Lung (tissue), 12 donors: Measurements from ENCODE around the gene NXN. TPM values are rescaled to one million over a fixed set of nuclear protein-coding genes. Genes with fewer than 3 reads are reported as not detected.
"Not testable (repeated sequence)": the region's sequence is repeated elsewhere in the genome, so short reads cannot be mapped to it uniquely, and the experiment has no call there.

Experiments
- ATAC-seq: fragments of 200-7000 bp; cut with Tn5 transposase; one replicate; pipeline ENCODE4 v1.9.1; 2020; ENCODE audit warnings: moderate number of reproducible peaks; ENCODE audit not compliant: insufficient read depth, low FRiP score
- DNase-seq, 3 donors: peaks; one replicate each; pipeline ENCODE4 v3.0.0-alpha.2; 2013 to 2017
- H3K27ac ChIP-seq, 2 donors: one replicate each; pipeline ENCODE4 v1.5.1; 2013; ENCODE audit warnings: mild to moderate bottlenecking in 2 of 2, moderate library complexity in 2 of 2, control low read depth in 1 of 2, inconsistent platforms in 1 of 2, low read depth in 1 of 2, low read length in 1 of 2
- H3K27me3 ChIP-seq, 3 donors: one replicate each; pipeline ENCODE4 v1.5.1; 2013; ENCODE audit warnings: low read length in 2 of 3; ENCODE audit not compliant: control insufficient read depth in 3 of 3, insufficient read depth in 3 of 3
- H3K36me3 ChIP-seq, 4 donors: one replicate each; pipeline ENCODE4 v1.5.1; 2013; ENCODE audit warnings: low read length in 4 of 4, mild to moderate bottlenecking in 1 of 4, moderate library complexity in 1 of 4; ENCODE audit not compliant: control insufficient read depth in 4 of 4, insufficient read depth in 4 of 4
- H3K4me1 ChIP-seq, 5 donors: one replicate each; pipeline ENCODE4 v1.5.1; 2013; ENCODE audit warnings: low read length in 5 of 5, mild to moderate bottlenecking in 2 of 5, moderate library complexity in 1 of 5; ENCODE audit not compliant: control insufficient read depth in 5 of 5, insufficient read depth in 5 of 5
- H3K4me3 ChIP-seq: one replicate; pipeline ENCODE4 v1.5.1; 2013; ENCODE audit warnings: mild to moderate bottlenecking, control low read depth, moderate library complexity
- H3K9ac ChIP-seq, 2 donors: one replicate each; pipeline ENCODE4 v1.5.1; 2013; ENCODE audit warnings: low read length in 2 of 2, control low read depth in 1 of 2; ENCODE audit not compliant: insufficient read depth in 1 of 2
- H3K9me3 ChIP-seq, 4 donors: one replicate each; pipeline ENCODE4 v1.5.1; 2013; ENCODE audit warnings: low read length in 3 of 4, mild to moderate bottlenecking in 1 of 4, moderate library complexity in 1 of 4; ENCODE audit not compliant: control insufficient read depth in 4 of 4, insufficient read depth in 3 of 4
- WGBS, 2 donors: extraction: QIAGEN DNeasy Blood & Tissue Kit; methylation state at CpG; one replicate each; pipeline ENCODE4 v1.1.7; 2013; 5-methylcytosine and 5-hydroxymethylcytosine counted together
- polyA plus RNA-seq, 2 donors: library from polyadenylated mRNA; stranded (reverse); fragments of 200-250 nt; gene quantifications; one replicate each; pipeline ENCODE4 v1.2.1, GENCODE V29; 2013
- total RNA-seq, 2 donors: library from RNA; depleted of rRNA in 1 of 2; stranded (reverse); fragments of >200 nt in 1 of 2; gene quantifications; one replicate each; pipeline ENCODE4 v1.2.1, GENCODE V29; 2014 to 2021
- TF ChIP-seq, protein P1 (sequence below): IDR thresholded peaks from 2 replicates; pipeline ENCODE4 v1.5.1; 2012; ENCODE audit warnings: mild to moderate bottlenecking; ENCODE audit errors: control extremely low read depth, extremely low read depth
- donor health status: control.
- donor health status: control.
- donor health status: Bipolar disorder and iron deficiency.
- donor health status: healthy.
- donor health status: DM: yes; HTN: yes; CAD: no.

The NXN gene
- total and polyA plus RNA-seq, 4 donors: 17.6 to 57.7 (median 39.9) TPM

DNA sequence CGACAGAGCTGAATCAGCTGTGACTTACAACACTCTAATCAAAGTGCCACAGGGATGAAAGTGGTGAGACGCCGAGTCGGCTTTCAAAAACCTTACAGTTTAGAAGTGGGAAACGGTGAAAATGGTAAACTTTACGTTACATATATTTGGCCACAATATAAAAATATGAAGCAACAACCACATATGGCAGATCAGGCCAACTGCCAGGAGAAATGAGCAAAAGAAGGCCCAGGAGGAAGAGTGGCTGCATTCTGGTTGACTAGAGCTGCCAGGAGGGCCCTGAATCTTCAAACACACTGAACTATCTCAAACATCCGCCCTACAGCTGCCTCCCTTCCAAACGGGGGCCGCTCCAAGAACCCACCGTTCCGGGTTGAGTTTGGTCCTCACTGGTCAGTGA lies 141.1 kb downstream of the NXN start:
- no peak for ATAC-seq
- peak in 2 of 3 donors; percentile 22 to 40 for DNase-seq
- Histone ChIP-seq H3K9me3 (no peaks in the 10 kb centered on the region), H3K4me1 (peaks cover 0 to 10% (median 0%) of the 10 kb centered on the region in 5 donors), H3K4me3 (no peak overlapping the region), H3K9ac (no peak overlapping the region), H3K27me3 (no peaks in the 10 kb centered on the region), H3K27ac (no peak overlapping the region), H3K36me3 (peaks cover 0 to 1% (median 0%) of the 10 kb centered on the region in 4 donors)
- TF ChIP-seq, protein P1, sequence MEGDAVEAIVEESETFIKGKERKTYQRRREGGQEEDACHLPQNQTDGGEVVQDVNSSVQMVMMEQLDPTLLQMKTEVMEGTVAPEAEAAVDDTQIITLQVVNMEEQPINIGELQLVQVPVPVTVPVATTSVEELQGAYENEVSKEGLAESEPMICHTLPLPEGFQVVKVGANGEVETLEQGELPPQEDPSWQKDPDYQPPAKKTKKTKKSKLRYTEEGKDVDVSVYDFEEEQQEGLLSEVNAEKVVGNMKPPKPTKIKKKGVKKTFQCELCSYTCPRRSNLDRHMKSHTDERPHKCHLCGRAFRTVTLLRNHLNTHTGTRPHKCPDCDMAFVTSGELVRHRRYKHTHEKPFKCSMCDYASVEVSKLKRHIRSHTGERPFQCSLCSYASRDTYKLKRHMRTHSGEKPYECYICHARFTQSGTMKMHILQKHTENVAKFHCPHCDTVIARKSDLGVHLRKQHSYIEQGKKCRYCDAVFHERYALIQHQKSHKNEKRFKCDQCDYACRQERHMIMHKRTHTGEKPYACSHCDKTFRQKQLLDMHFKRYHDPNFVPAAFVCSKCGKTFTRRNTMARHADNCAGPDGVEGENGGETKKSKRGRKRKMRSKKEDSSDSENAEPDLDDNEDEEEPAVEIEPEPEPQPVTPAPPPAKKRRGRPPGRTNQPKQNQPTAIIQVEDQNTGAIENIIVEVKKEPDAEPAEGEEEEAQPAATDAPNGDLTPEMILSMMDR: no peak
- 90 to 92% methylated on average over 11 of the region's 11 CpGs for WGBS, 2 donors

DNA sequence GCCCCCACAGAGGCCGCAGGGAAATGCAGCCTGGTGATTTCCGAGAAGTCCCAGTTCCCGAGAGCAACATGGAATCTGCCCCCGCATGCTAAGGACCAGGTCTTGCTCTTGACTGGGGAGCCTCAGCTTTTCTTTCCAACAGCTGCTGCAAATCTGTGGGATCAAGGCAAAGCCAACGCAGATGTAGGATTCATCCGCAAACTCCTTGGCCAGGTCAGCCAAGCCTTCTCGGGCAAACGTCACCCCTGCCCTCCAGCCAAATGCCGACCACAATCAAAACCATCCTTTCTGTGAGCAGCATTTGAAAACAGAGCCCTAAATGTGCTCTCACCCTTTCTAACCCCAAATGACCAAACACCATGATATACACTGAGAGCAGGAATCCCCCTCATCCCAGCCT lies 143.4 kb downstream of the NXN start:
- Histone ChIP-seq H3K9me3 (peaks cover 0 to 2% (median 0%) of the 10 kb centered on the region in 4 donors), H3K4me3 (no peak overlapping the region), H3K9ac (no peak overlapping the region), H3K27ac (no peak overlapping the region), H3K36me3 (peaks cover 0 to 1% (median 0%) of the 10 kb centered on the region in 4 donors), H3K27me3 (no peaks in the 10 kb centered on the region), H3K4me1 (peaks cover 0 to 4% (median 0%) of the 10 kb centered on the region in 5 donors)
- DNase-seq: peak in 1 of 3 donors; percentile 23
- TF ChIP-seq, protein P1: no peak
- WGBS, 2 donors: 91% methylated on average over 9 of the region's 9 CpGs
- ATAC-seq: no peak

DNA sequence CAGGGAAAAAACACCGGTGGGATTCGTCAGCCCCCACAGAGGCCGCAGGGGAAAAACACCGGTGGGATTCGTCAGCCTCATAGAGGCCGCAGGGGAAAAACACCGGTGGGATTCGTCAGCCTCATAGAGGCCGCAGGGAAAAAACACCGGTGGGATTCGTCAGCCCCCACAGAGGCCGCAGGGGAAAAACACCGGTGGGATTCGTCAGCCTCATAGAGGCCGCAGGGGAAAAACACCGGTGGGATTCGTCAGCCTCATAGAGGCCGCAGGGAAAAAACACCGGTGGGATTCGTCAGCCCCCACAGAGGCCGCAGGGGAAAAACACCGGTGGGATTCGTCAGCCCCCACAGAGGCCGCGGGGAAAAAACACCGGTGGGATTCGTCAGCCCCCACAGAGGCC lies 143.9 kb downstream of the NXN start:
- H3K27ac ChIP-seq, ATAC-seq, H3K9ac ChIP-seq, DNase-seq, H3K36me3 ChIP-seq, H3K9me3 ChIP-seq, H3K4me1 ChIP-seq, H3K27me3 ChIP-seq, H3K4me3 ChIP-seq: not testable (repeated sequence)
- 88% methylated on average over 10 of the region's 27 CpGs; no CpG with 5 or more reads in 1 of the 2 donors for WGBS, 2 donors

DNA sequence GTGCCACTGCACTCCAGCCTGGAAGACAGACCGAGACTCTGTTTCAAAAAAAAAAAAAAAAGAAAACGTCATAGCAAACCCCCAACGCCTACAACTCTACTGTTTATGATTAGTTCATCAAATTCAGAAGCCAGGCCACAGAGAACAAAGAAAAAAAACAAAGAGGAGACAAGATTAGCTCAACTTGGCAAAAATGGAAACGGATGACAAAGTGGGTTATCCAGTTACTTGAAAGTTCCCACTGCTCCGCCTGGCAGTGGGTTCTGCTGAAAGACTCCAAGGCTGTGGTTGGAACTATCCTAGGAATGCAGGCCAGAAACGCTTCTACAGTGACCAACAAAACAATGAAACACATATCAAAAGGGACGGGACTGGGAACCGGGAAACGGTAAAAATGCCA lies 144.3 kb downstream of the NXN start:
- Histone ChIP-seq H3K4me1 (peaks cover 0 to 4% (median 0%) of the 10 kb centered on the region in 5 donors), H3K36me3 (peaks cover 0 to 1% (median 0%) of the 10 kb centered on the region in 4 donors), H3K27ac (no peak overlapping the region), H3K4me3 (no peak overlapping the region), H3K27me3 (no peaks in the 10 kb centered on the region), H3K9ac (no peak overlapping the region), H3K9me3 (peaks cover 0 to 2% (median 0%) of the 10 kb centered on the region in 4 donors)
- DNase-seq: peak; percentile 48 to 83 (median 80)
- TF ChIP-seq, protein P1: no peak
- peak; percentile 58 for ATAC-seq
- WGBS, 2 donors: 68 to 70% methylated on average over 9 of the region's 9 CpGs
